GM19324 (cell line): ENCODE data around the gene SMKR1.
"Not testable (repeated sequence)": the region's sequence is repeated elsewhere in the genome, so short reads cannot be mapped to it uniquely, and the experiment has no call there.

Experiments
- ATAC-seq: cut with Tn5 transposase; IDR thresholded peaks from one replicate; pipeline ENCODE4 v1.9.1; 2021; ENCODE audit warnings: mild to moderate bottlenecking, moderate library complexity; ENCODE audit not compliant: unreplicated experiment, low FRiP score

SMKR1 gene

GRCh38 chr7:129524405-129524804, 22.1 kb downstream of the SMKR1 start:
- not testable (repeated sequence) for ATAC-seq

GRCh38 chr7:129525225-129525862, 23.0 kb downstream of the SMKR1 start:
- no peak for ATAC-seq

- ATAC-seq, result no peak
Measured at GRCh38 chr7:129529643-129530042, 27.3 kb downstream of the SMKR1 start.

- no peak for ATAC-seq
Measured at GRCh38 chr7:129530795-129531391, 28.6 kb downstream of the SMKR1 start.

GRCh38 chr7:129531721-129532120, 29.4 kb downstream of the SMKR1 start:
- ATAC-seq, result no peak

GRCh38 chr7:129532375-129532774, 30.0 kb downstream of the SMKR1 start:
- ATAC-seq, result no peak

- not testable (repeated sequence) for ATAC-seq
Measured at GRCh38 chr7:129534558-129535274, 32.4 kb downstream of the SMKR1 start.

GRCh38 chr7:129535896-129536295, 33.6 kb downstream of the SMKR1 start:
- no peak for ATAC-seq

- no peak for ATAC-seq
Measured at GRCh38 chr7:129536323-129536722, 34.0 kb downstream of the SMKR1 start.

GRCh38 chr7:129538790-129539189, 36.5 kb downstream of the SMKR1 start:
- ATAC-seq, result no peak

- ATAC-seq, result no peak
Measured at GRCh38 chr7:129540340-129540739, 38.0 kb downstream of the SMKR1 start.

- no peak for ATAC-seq
Measured at GRCh38 chr7:129544700-129545099, 42.4 kb downstream of the SMKR1 start.

GRCh38 chr7:129550693-129551360, 48.5 kb downstream of the SMKR1 start:
- ATAC-seq, result no peak

- no peak for ATAC-seq
Measured at GRCh38 chr7:129553899-129554461, 51.6 kb downstream of the SMKR1 start.

- ATAC-seq, result no peak
Measured at GRCh38 chr7:129556607-129557133, 54.3 kb downstream of the SMKR1 start.

GRCh38 chr7:129557686-129558481, 55.6 kb downstream of the SMKR1 start:
- ATAC-seq, result no peak

- ATAC-seq, result no peak
Measured at GRCh38 chr7:129559564-129559963, 57.2 kb downstream of the SMKR1 start.

GRCh38 chr7:129560831-129561230, 58.5 kb downstream of the SMKR1 start:
- no peak for ATAC-seq

- ATAC-seq, result no peak
Measured at GRCh38 chr7:129561677-129562359, 59.5 kb downstream of the SMKR1 start.
